Body of pancreas (tissue), 4 donors: ENCODE measurements around the gene BBLN.

Experiments
- POLR2A ChIP-seq, 3 donors: fragments of 450-650 bp; IDR thresholded peaks; one replicate each; pipeline ENCODE4 v1.6.1; 2016; ENCODE audit warnings: antibody characterized with exemption in 3 of 3, mild to moderate bottlenecking in 2 of 3
- TF ChIP-seq, protein P1 (sequence below), 7 experiments: fragments of 450-650 bp in 4 of 7; fragments of 200-600 bp in 3 of 7; sonication (generic) in 3 of 7; IDR thresholded peaks; one replicate each; pipeline ENCODE4 v1.5.1; 2016 to 2019; ENCODE audit warnings: antibody characterized with exemption in 7 of 7

DNA sequence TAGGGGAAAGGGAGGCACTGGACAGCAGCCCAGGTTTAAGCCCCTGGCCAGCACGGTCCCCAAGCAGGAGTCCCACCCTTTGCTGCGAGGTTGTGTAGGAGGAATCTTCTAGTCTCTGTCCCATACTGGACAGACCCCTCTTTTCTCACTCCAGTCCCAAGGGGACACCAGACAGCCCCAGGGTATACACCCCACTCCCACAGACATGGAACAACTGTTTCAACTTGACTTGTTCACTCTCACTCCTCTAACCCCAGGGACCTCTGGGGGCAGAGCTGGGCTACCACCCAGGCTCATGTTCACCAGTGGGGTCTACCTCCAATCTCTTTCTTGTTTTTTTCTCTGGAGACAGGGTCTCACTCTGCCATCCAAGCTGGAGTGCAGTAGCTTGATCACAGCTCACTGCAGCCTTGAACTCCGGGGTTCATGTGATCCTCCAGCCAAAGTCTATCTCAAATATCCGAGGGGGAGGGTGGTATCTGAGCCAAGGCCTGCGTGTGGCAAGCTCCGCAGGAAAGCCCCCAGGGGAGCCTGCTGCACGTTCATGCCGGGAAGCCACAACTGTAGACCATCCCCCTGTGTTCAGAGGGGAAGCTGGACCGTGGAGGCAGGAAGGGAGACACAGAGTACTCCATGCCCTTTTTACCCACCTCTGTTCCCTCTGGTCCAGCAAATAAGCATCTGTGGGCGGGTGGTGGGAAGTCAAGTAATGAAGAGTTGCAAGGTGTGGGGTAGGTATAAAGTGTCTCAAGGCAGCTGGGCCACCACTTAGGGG, 34.3 kb upstream of the BBLN start:
- no peak for TF ChIP-seq POLR2A (IDR thresholded peaks at IDR 0.05)
- TF ChIP-seq, protein P1, sequence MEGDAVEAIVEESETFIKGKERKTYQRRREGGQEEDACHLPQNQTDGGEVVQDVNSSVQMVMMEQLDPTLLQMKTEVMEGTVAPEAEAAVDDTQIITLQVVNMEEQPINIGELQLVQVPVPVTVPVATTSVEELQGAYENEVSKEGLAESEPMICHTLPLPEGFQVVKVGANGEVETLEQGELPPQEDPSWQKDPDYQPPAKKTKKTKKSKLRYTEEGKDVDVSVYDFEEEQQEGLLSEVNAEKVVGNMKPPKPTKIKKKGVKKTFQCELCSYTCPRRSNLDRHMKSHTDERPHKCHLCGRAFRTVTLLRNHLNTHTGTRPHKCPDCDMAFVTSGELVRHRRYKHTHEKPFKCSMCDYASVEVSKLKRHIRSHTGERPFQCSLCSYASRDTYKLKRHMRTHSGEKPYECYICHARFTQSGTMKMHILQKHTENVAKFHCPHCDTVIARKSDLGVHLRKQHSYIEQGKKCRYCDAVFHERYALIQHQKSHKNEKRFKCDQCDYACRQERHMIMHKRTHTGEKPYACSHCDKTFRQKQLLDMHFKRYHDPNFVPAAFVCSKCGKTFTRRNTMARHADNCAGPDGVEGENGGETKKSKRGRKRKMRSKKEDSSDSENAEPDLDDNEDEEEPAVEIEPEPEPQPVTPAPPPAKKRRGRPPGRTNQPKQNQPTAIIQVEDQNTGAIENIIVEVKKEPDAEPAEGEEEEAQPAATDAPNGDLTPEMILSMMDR (IDR thresholded peaks at IDR 0.05): no peak
